Right atrium auricular region (tissue), 2 donors: ENCODE data around the gene TAS2R30. TPM values are rescaled to one million over a fixed set of nuclear protein-coding genes. Genes with fewer than 3 reads are reported as not detected.

ENCODE experiments used
- DNase-seq: peaks from one replicate; pipeline ENCODE4 v3.0.0-alpha.2; 2019; ENCODE audit warnings: low spot score
- H3K27ac ChIP-seq, 2 donors: fragments of 200-600 bp; sonication (generic); 1 replicate in 1 of 2; 2 replicates in 1 of 2; pipeline ENCODE4 v1.5.1; 2016 to 2019
- H3K27me3 ChIP-seq, 2 donors: fragments of 200-600 bp; sonication (generic); one replicate each; pipeline versions ENCODE4 v1.5.1 to v1.6.0; 2017 to 2019
- H3K36me3 ChIP-seq: fragments of 200-600 bp; sonication (generic); one replicate; pipeline ENCODE4 v1.5.1; 2016
- H3K4me1 ChIP-seq, 2 donors: fragments of 200-600 bp; sonication (generic); one replicate each; pipeline versions ENCODE4 v1.5.1 to v1.6.0; 2017 to 2019
- H3K4me3 ChIP-seq, 2 donors: fragments of 200-600 bp; sonication (generic); 1 replicate in 1 of 2; 2 replicates in 1 of 2; pipeline ENCODE4 v1.5.1; 2017 to 2019; ENCODE audit warnings: mild to moderate bottlenecking in 1 of 2, moderate library complexity in 1 of 2
- H3K9me3 ChIP-seq, 2 donors: fragments of 200-600 bp; sonication (generic); one replicate each; pipeline ENCODE4 v1.5.1; 2019
- CTCF ChIP-seq, 2 donors: fragments of 200-600 bp; sonication (generic); IDR thresholded peaks; one replicate each; pipeline ENCODE4 v1.5.1; 2019; ENCODE audit warnings: antibody characterized with exemption in 2 of 2
- total RNA-seq, 2 donors: library from RNA; depleted of rRNA; stranded (reverse); fragments of >200 nt; gene quantifications; one replicate each; pipeline ENCODE4 v1.1.0, GENCODE V29; 2016

The TAS2R30 gene
- total RNA-seq: under 1 TPM; 0.44 to 0.90 TPM

- no peak for TF ChIP-seq CTCF (IDR thresholded peaks at IDR 0.05)
- Histone ChIP-seq H3K36me3 (no peaks in the 10 kb centered on the region), H3K27ac (no peak within 1 kb of the TSS), H3K27me3 (no peaks in the 10 kb centered on the region), H3K4me3 (no peak within 1 kb of the TSS), H3K9me3 (no peaks in the 10 kb centered on the region), H3K4me1 (peaks cover 0 to 20% of the 10 kb centered on the region in 2 donors)
- no peak for DNase-seq
Observed at GRCh38 chr12:11134305-11134704, at the start of gene TAS2R30. Gene TAS2R30 (minus strand): TSS chr12:11134644. CDS start chr12:11134244, 400 bp downstream.

- Histone ChIP-seq H3K4me3 (no peak overlapping the region), H3K27ac (no peak overlapping the region), H3K9me3 (no peaks in the 10 kb centered on the region), H3K27me3 (no peaks in the 10 kb centered on the region), H3K36me3 (no peaks in the 10 kb centered on the region), H3K4me1 (no peaks in the 10 kb centered on the region)
- no peak for DNase-seq
- TF ChIP-seq CTCF (IDR thresholded peaks at IDR 0.05): no peak
Observed at GRCh38 chr12:11183011-11183410, 48.6 kb upstream of the TAS2R30 start.

GRCh38 chr12:11182529-11182928, 48.1 kb upstream of the TAS2R30 start:
- no peak for DNase-seq
- Histone ChIP-seq H3K36me3 (no peaks in the 10 kb centered on the region), H3K9me3 (no peaks in the 10 kb centered on the region), H3K4me3 (no peak overlapping the region), H3K27me3 (no peaks in the 10 kb centered on the region), H3K4me1 (no peaks in the 10 kb centered on the region), H3K27ac (no peak overlapping the region)
- no peak for TF ChIP-seq CTCF (IDR thresholded peaks at IDR 0.05)

- no peak overlapping the region for H3K4me3 ChIP-seq
- no peak for TF ChIP-seq CTCF (IDR thresholded peaks at IDR 0.05)
- no peaks in the 10 kb centered on the region for H3K27me3 ChIP-seq
Observed at GRCh38 chr12:11178250-11178649, 43.8 kb upstream of the TAS2R30 start.

GRCh38 chr12:11174022-11174421, 39.6 kb upstream of the TAS2R30 start:
- H3K9me3 ChIP-seq: no peaks in the 10 kb centered on the region
- no peaks in the 10 kb centered on the region for H3K27me3 ChIP-seq
- TF ChIP-seq CTCF (IDR thresholded peaks at IDR 0.05): no peak
- no peak for DNase-seq
- no peak overlapping the region for H3K27ac ChIP-seq
- H3K4me1 ChIP-seq: peaks cover 0 to 27% of the 10 kb centered on the region in 2 donors
- H3K36me3 ChIP-seq: no peaks in the 10 kb centered on the region
- no peak overlapping the region for H3K4me3 ChIP-seq

More at GRCh38 chr12:11178250-11178649, 43.8 kb upstream of the TAS2R30 start:
- Histone ChIP-seq H3K4me1 (no peaks in the 10 kb centered on the region), H3K36me3 (no peaks in the 10 kb centered on the region), H3K9me3 (no peaks in the 10 kb centered on the region), H3K27ac (no peak overlapping the region)
- no peak for DNase-seq

GRCh38 chr12:11171969-11172675, 37.7 kb upstream of the TAS2R30 start:
- Histone ChIP-seq H3K36me3 (no peaks in the 10 kb centered on the region), H3K27ac (peak overlapping the region; percentile 98 to 100)
- no peak for TF ChIP-seq CTCF (IDR thresholded peaks at IDR 0.05)

More at GRCh38 chr12:11171969-11172675, 37.7 kb upstream of the TAS2R30 start:
- Histone ChIP-seq H3K4me1 (peaks cover 0 to 35% of the 10 kb centered on the region in 2 donors), H3K9me3 (no peaks in the 10 kb centered on the region), H3K27me3 (no peaks in the 10 kb centered on the region), H3K4me3 (peak overlapping the region; percentile 95 to 99)
- DNase-seq: no peak
